ENCODE results near the gene RAE1. TPM values are rescaled to one million over a fixed set of nuclear protein-coding genes. Genes with fewer than 3 reads are reported as not detected.

RAE1 gene
- total RNA-seq, 1 experiment from 2014 or later: 53.1 TPM

GRCh38 chr20:57312138-57312537 is 38.9 kb upstream of the RAE1 start:
- Histone ChIP-seq H3T11ph (ENCODE audit: low read length) (no peak overlapping the region), H2BK5ac (ENCODE audit: insufficient read length, low read length) (no peak overlapping the region), H2AK5ac (ENCODE audit: insufficient read length, low read length) (no peak overlapping the region), H2BK12ac (ENCODE audit: insufficient read length, low read depth, low read length) (no peak overlapping the region), H3K18ac (ENCODE audit: insufficient read length, low read depth, low read length) (no peak overlapping the region), H4K5ac (ENCODE audit: insufficient read length, low read depth, low read length) (no peak overlapping the region), H3K27me3 (ENCODE audit: insufficient read depth, low read length) (no peaks in the 10 kb centered on the region), H3K79me1 (ENCODE audit: insufficient read depth, low read depth, low read length, poor library complexity, severe bottlenecking) (no peaks in the 10 kb centered on the region), H2AFZ (ENCODE audit: low read length) (no peak overlapping the region), H3K27ac (ENCODE audit: insufficient read length, low read depth, low read length) (no peak overlapping the region), H4K20me1 (ENCODE audit: control insufficient read depth, insufficient read depth, insufficient read length) (no peaks in the 10 kb centered on the region), H3K79me2 (ENCODE audit: insufficient read depth, low read length) (no peaks in the 10 kb centered on the region), H3K9ac (ENCODE audit: extremely low read depth, insufficient read length, low read length) (no peak overlapping the region), H2BK20ac (ENCODE audit: low read depth, low read length, poor library complexity, severe bottlenecking) (no peak overlapping the region), H3K4me2 (ENCODE audit: insufficient read depth, insufficient read length, low read length) (no peak overlapping the region), H4K8ac (replicated peaks; ENCODE audit: insufficient read length, low read depth, low read length) (no peak overlapping the region), H3K14ac (ENCODE audit: insufficient read depth, low read length) (no peak overlapping the region), H3K23me2 (ENCODE audit: insufficient read length, low read depth, low read length, poor library complexity, severe bottlenecking) (no peaks in the 10 kb centered on the region), H3K4me1 (ENCODE audit: insufficient read depth, low read length) (no peaks in the 10 kb centered on the region), H3K23ac (ENCODE audit: insufficient read length, low read depth, low read length) (no peak overlapping the region), H3K56ac (ENCODE audit: insufficient read length, low read depth, low read length) (no peak overlapping the region), H2BK120ac (ENCODE audit: low read depth, low read length, poor library complexity, severe bottlenecking) (no peak overlapping the region), H3K4ac (ENCODE audit: low read depth, low read length) (no peak overlapping the region), H4K91ac (ENCODE audit: insufficient read length, low read depth, low read length) (no peak overlapping the region), H3K9me3 (ENCODE audit: control insufficient read depth, low read depth, low read length) (no peaks in the 10 kb centered on the region), H2BK15ac (ENCODE audit: low read depth, low read length) (no peak overlapping the region)
- no CpG with 5 or more reads among the region's 6 CpGs for WGBS (ENCODE audit: extremely low coverage, insufficient read length, low lambda C conversion rate)
- Mint-ChIP-seq H3K27me3 (ENCODE audit: low read depth) (peaks cover 15% of the 10 kb centered on the region), H3K36me3 (ENCODE audit: insufficient read depth in 1 of 3, low read depth in 3 of 3) (no peaks in the 10 kb centered on the region), H3K9me3 (no peaks in the 10 kb centered on the region), H3K27ac (no peak overlapping the region), H3K4me1 (no peaks in the 10 kb centered on the region), H3K4me3 (no peak overlapping the region)
- TF ChIP-seq, protein P1, sequence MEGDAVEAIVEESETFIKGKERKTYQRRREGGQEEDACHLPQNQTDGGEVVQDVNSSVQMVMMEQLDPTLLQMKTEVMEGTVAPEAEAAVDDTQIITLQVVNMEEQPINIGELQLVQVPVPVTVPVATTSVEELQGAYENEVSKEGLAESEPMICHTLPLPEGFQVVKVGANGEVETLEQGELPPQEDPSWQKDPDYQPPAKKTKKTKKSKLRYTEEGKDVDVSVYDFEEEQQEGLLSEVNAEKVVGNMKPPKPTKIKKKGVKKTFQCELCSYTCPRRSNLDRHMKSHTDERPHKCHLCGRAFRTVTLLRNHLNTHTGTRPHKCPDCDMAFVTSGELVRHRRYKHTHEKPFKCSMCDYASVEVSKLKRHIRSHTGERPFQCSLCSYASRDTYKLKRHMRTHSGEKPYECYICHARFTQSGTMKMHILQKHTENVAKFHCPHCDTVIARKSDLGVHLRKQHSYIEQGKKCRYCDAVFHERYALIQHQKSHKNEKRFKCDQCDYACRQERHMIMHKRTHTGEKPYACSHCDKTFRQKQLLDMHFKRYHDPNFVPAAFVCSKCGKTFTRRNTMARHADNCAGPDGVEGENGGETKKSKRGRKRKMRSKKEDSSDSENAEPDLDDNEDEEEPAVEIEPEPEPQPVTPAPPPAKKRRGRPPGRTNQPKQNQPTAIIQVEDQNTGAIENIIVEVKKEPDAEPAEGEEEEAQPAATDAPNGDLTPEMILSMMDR (conservative IDR thresholded peaks at IDR 0.05): no peak
- no peak for DNase-seq
